Stimulated activated CD4-positive, alpha-beta T cell treated with anti-CD3 and anti-CD28 coated beads, TNF-alpha, amount 100 ng/mL, for 4 hours (primary cell): Measurements from ENCODE around the gene LRP11.
A peak's percentile ranks its signal among the peaks of the same experiment; 100 is the strongest.
"Not testable (repeated sequence)": the region's sequence is repeated elsewhere in the genome, so short reads cannot be mapped to it uniquely, and the experiment has no call there.

ENCODE experiments used
- DNase-seq, 3 experiments: peaks; one replicate each; pipeline ENCODE4 v3.0.0-alpha.2; 2020; ENCODE audit warnings: low read depth in 3 of 3

LRP11 gene, protein sequence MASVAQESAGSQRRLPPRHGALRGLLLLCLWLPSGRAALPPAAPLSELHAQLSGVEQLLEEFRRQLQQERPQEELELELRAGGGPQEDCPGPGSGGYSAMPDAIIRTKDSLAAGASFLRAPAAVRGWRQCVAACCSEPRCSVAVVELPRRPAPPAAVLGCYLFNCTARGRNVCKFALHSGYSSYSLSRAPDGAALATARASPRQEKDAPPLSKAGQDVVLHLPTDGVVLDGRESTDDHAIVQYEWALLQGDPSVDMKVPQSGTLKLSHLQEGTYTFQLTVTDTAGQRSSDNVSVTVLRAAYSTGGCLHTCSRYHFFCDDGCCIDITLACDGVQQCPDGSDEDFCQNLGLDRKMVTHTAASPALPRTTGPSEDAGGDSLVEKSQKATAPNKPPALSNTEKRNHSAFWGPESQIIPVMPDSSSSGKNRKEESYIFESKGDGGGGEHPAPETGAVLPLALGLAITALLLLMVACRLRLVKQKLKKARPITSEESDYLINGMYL

GRCh38 chr6:149863698-149864577, at the start of gene LRP11:
LRP11 (minus strand) TSS chr6:149864359; CDS start chr6:149864020, 339 bp downstream.
- peak; percentile 67 to 74 (median 69) for DNase-seq

DNA sequence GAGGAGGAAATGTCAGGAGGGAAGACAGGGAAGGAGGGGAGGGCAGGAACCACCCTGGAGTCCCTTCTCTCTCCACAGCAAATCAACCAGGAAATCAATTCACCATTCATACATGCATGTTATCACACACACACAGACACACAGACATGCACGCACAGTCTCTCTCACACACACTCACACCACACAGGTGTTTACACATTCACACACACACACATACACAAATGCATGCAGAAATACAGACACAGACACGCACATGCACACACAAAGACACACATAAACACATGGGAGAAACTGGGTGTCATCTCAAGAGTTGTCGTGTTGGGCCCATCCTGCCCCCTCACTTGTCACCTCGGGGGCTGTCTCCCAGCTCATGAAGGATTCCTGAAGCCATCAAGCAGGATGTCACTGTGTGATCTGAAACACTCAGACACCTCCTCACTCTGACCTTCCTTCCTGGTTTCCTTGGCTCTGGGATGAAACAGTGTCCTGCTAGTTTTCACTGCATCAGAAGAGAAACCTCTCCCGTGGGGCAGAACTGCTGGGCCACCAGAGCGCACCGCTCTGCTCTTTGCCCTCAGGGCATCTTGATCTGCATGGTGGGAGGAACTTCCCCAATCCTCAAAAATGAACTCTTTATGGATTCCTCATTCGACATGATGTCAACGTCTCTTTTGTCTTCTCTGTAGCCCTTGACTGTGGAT, 49.5 kb upstream of the LRP11 start:
- no peak for DNase-seq

DNA sequence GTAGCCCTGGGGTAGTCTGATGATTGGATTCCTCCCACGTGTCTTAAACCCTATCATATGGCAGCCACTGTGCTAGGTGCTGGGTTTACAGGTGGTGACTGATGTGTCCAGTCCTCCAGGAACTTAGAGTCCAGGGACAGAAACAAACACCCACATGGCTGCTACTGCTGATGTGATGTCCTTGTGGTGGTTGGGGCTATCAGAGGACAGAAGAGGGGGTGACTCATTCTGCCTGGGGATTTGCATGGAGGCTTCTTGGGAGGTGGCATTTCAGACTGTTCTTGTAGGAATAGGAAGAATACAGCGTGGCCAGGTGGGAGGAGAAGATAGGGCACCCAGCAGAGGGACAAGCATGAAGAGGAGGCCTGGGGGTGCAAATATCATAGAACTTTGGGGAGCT, 48.9 kb upstream of the LRP11 start:
- DNase-seq, result no peak

DNA sequence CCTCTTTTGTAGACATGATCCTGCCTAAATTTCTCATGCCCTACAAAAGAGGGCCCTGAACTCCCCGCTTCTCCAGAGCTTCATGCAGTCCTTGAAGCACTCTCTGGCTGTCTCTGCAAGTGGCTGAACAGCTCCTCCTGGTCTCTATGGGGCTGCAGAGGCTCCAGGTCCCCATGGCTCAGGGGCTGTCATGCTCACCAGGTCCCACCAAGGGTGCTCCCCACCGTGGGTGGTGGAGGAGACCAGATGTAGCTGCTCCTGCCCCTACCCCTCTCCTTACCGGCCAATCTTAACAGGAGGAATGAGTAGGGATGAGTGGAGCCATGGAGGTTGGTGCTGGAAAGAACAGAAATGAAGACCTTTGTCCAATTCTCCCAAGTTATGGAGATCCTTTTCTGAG, 48.5 kb upstream of the LRP11 start:
- DNase-seq, result not testable (repeated sequence)

- no peak for DNase-seq
These were observed 46.6 kb upstream of the LRP11 start for GRCh38 chr6:149910721-149911151.

DNA sequence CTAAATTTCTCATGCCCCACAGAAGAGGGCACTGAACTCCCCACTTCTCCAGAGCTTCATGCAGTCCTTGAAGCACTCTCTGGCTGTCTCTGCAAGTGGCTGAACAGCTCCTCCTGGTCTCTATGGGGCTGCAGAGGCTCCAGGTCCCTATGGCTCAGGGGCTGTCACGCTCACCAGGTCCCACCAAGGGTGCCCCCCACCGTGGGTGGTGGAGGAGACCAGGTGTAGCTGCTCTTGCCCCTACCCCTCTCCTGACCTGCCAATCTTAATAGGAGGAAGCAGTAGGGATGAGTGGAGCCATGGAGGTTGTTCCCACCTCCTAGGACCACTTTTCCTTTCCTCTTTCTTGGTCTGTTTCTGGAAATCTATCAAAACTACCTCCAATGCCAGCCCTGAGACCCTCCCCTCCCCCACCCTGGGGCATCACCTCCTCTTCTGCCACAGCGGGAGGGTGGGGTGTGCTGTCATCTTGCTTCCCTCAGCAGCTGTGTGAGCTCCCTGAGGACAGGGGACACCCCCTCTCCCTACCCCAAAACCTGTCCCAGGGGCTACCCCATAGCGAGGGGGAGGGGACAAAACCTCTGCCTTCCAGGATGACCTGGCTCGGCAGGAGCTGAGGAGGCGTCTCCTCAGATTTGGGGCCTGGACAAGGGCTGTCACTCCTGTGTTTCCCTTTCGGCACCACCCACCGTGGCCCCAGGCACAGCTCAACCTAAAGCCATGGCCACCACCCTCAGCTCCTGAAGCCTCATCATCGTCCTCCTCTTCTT, 45.7 kb upstream of the LRP11 start:
- no peak for DNase-seq

DNA sequence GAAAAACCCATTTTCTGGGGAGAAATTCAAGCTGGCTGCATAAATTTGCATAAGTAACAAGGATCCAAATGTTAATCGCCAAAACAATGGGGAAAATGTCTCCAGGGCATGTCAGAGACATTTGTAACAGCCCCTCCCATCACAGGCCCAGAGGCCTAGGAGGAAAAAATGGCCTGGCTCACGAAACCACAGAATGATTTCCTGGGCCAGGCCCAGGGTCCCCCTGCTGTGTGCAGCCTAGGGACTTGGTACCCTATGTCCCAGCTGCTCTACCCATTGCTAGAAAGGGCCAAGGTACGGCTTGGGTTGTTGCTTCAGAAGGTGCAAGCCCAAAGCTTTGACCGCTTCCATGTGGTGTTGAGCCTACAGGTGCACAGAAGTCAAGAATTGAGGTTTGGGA, 44.3 kb upstream of the LRP11 start:
- DNase-seq, result not testable (repeated sequence)

DNA sequence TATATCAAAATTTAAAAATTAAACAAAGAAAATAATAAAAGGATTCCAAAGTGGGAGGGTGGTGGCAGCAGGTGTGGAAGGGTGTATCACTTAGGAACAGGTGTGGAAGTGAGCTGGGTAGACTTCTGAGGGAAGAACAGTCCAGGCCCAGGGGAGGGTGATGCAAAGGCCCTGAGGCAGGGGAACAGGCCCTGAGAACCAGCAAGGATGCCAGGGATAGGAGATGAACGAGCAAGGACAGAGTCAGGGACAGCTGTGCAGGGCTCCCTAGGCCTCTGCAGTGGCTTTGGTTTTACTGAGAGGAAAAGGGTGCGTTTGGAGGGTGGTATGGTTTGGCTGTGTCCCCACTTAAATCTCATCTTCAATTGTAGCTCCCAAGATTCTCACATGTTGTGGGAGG, 43.2 kb upstream of the LRP11 start:
- no peak for DNase-seq

GRCh38 chr6:149906405-149906804, 42.2 kb upstream of the LRP11 start:
- DNase-seq, result no peak

DNA sequence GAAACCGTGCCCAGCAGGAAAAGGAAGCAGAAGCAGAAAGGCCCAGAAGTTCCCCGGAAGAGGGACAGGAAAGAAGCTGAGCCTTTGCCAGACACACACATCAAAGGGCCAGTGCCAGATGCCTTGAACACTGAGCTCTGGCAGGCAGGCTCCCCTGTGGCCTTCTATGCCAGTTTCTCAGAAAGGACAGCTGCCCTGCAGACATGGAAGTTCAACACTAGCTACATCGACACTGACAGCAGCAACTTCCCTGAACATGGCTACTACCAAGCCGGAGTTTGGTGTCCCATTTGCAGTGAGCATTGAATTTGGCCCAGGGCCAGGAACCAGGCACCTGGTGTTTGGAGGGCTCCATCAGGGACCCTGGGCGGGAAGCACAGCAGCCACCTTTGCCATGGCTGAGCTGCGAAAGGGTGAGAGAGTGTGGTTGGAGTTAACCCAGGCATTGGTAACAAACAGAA, 41.8 kb upstream of the LRP11 start:
- DNase-seq, result no peak

GRCh38 chr6:149905371-149905910, 41.3 kb upstream of the LRP11 start:
- DNase-seq, result no peak

DNA sequence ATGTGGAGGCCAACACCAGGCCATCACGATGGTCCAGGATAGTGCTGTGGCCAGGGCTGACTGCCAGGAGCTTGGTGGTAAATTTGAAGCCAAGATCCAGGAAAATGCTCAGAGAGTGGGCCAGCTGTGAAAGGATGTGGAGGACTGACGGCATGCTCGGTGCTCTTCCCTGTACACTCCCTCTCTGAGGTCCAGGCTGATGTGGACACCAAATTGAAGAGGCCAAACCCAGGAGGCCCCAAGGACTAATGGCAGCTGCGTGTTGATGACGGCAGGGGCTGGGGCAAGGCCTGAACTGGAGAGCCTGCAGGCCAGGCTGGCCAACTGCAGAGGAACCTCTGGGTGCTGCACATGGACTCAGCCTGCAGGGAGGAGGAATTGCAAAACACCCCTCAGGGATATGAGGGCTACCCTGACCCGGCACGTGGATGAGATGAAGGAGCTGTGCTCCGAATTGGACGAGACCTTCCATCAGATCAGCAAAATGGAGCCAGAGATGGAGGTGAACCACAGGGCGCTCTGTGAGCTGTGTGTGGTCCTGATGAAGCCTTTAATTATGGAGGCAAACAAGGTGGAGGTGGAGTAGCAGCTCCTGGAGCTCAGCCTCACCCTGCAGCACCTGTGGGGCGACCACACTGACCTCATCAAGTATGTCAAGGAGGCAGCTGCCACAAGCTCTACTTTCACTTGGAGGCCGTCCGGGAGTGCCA, 40.7 kb upstream of the LRP11 start:
- no peak for DNase-seq

DNA sequence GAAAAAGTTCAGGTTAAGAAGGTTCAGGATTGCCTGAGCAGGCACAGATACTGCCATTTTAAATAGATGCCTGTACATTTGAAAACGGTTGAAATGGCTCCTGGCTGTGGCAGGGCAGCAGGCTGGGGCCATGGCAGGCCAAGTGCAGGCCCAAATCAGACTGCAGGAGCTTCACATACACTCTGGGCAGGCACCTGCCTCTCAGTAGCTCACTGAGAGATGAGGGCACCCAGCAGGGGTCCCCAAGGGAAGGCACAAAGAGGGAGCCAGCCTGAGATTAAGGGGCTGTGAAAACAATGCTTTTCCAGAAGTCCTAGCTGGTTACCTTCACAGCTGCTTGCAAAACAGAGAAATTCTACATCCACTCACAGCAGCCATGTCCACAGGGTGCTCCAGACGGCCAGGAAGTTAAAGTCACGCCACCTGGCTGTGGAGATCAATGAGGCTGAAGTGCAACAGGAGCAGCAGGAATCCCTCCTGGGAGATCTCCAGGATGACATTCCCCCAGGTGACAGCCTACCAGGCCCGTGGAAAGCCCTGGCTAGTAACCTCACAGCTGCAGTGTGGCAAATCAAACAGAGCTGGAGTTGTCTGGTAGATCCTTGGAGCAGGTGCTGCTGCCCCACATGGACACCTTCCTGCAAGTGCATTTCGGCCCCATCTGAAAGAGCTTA, 39.9 kb upstream of the LRP11 start:
- DNase-seq, result no peak

GRCh38 chr6:149901444-149902140, 37.4 kb upstream of the LRP11 start:
- no peak for DNase-seq

DNA sequence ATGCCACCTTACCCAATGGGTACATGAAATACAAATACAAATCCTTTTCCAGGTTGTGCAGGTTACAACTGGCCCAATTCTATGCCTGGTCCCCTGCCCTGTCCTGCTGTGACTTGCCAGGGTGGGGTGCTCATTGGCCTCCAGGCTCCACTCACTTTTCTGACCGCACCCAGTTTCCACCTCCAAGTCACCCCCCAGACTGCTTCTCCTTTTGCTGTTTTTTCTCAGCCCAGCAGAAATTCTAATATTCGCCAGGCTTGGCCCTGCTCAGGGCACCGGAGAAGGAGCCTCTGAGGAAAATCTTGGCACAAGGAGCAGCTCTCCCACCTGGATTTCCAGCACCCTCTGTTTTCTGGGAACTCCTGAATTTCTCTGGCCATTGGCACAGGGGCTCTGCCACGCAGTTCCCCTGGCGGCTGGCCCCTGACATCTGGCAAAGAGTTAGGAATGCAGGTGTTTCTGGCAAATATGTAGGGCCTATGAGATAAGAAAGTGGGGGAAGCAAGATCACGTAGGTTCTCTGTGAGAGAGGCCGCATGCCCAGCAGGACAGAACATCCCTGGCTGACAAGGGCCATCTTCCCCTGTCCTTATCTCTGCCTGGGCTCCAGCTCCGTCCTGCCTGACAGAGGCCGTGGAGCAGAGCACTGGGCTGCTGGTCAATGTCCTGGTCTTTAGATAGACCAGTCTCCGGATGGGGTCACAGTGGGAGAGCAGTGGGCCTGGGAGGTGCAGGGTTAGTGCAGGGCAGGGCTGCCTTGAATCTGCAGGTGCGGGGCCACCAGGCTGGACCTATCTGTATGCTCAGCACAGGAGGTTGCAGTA, 36.7 kb upstream of the LRP11 start:
- DNase-seq, result no peak

- no peak for DNase-seq
These were observed 35.9 kb upstream of the LRP11 start for GRCh38 chr6:149899926-149900619.

- no peak for DNase-seq
These were observed 35.3 kb upstream of the LRP11 start for GRCh38 chr6:149899486-149899885.
